Activated B cell treated with CpG ODN at 0.5 μM for 24 hours (primary cell): Measurements from ENCODE around the gene TIGD1. TPM values are rescaled to one million over a fixed set of nuclear protein-coding genes. Genes with fewer than 3 reads are reported as not detected.
"Not testable (repeated sequence)": the region's sequence is repeated elsewhere in the genome, so short reads cannot be mapped to it uniquely, and the experiment has no call there.

Experiments used
- ATAC-seq: fragments of 200-7000 bp; cut with Tn5 transposase; one replicate; pipeline ENCODE4 v1.10.0; 2021; ENCODE audit warnings: low read depth, mild to moderate bottlenecking, moderate library complexity
- CTCF ChIA-PET: fragments of 350-600 bp; sonication (Branson Sonifier 250); formaldehyde crosslinking; loops from one replicate; lab custom pipeline; 2021; ENCODE audit warnings: antibody characterized with exemption; lab: Charles Lee
- POLR2A ChIA-PET: fragments of 350-600 bp; sonication (Branson Sonifier 250); formaldehyde crosslinking; loops from one replicate; lab custom pipeline; 2021; ENCODE audit warnings: antibody characterized with exemption; lab: Charles Lee
- DNase-seq: peaks from one replicate; pipeline ENCODE4 v3.0.0; 2022
- H3K27ac Mint-ChIP-seq: one replicate; pipeline ENCODE4 v1.8.0; 2020; ENCODE audit warnings: mixed read lengths
- H3K27me3 Mint-ChIP-seq: one replicate; pipeline ENCODE4 v1.8.0; 2021; ENCODE audit warnings: mixed read lengths
- H3K36me3 Mint-ChIP-seq: one replicate; pipeline ENCODE4 v1.8.0; 2021; ENCODE audit warnings: low read depth, mixed read lengths
- H3K4me1 Mint-ChIP-seq: one replicate; pipeline ENCODE4 v1.8.0; 2021; ENCODE audit warnings: mixed read lengths
- H3K4me3 Mint-ChIP-seq: one replicate; pipeline ENCODE4 v1.8.0; 2020; ENCODE audit warnings: mild to moderate bottlenecking, mixed read lengths
- H3K9me3 Mint-ChIP-seq: one replicate; pipeline ENCODE4 v1.8.0; 2020; ENCODE audit warnings: mixed read lengths
- intact Hi-C: fragments of 100-400 bp; cut with micrococcal nuclease; formaldehyde crosslinking; loops from one replicate; pipeline ENCODE4 v1.15.1; 2024
- total RNA-seq: library from RNA; stranded (reverse); gene quantifications from 2 replicates; pipeline ENCODE4 v1.2.3, GENCODE V29; 2022
- TF ChIP-seq, protein P1 (sequence below): fragments of 200-600 bp; IDR thresholded peaks from one replicate; pipeline ENCODE4 v1.8.0; 2022; ENCODE audit warnings: antibody characterized with exemption, mild to moderate bottlenecking

Gene TIGD1
- total RNA-seq, 1 donor from 2014 or later: 8.8 TPM

DNA sequence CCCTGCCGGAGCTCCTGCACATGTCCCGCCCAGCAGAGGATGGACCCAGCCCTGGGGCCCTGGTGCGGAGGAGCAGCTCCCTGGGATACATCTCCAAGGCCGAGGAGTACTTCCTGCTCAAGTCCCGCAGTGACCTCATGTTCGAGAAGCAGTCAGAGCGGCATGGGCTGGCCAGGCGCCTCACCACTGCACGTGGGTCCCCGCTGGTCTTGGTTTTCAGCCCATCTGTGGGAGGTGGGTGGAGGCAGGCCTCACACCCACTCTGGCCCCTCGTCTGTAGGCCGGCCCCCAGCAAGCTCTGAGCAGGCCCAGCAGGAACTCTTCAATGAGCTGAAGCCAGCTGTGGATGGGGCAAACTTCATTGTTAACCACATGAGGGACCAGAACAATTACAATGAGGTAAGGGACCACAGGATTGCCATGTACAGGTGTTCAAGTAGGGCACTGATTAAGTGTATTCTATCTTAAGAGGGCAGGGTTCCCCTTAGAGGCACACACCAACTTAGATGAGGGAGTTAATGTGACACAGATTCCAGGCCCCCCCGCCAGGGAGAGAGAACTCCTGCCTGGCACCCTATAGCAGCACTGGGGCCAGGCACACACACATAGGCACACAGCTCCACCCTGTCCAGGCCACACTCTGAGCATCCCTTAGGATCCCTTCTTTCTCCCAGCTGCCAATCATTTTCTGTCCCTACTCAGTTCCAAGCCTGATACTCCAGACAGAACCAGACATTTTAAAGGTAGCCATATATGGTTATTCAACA is 16.2 kb downstream of the TIGD1 start:
- DNase-seq (no peak), ATAC-seq (no peak)
- ChIA-PET CTCF (no interaction called here), POLR2A (no interaction called here)
- Mint-ChIP-seq H3K9me3 (peaks cover 4% of the 10 kb centered on the region), H3K4me3 (no peak overlapping the region), H3K36me3 (no peaks in the 10 kb centered on the region), H3K27me3 (peaks cover 7% of the 10 kb centered on the region), H3K27ac (no peak overlapping the region), H3K4me1 (peaks cover 8% of the 10 kb centered on the region)
- intact Hi-C loops: no loop called here
- TF ChIP-seq, protein P1, sequence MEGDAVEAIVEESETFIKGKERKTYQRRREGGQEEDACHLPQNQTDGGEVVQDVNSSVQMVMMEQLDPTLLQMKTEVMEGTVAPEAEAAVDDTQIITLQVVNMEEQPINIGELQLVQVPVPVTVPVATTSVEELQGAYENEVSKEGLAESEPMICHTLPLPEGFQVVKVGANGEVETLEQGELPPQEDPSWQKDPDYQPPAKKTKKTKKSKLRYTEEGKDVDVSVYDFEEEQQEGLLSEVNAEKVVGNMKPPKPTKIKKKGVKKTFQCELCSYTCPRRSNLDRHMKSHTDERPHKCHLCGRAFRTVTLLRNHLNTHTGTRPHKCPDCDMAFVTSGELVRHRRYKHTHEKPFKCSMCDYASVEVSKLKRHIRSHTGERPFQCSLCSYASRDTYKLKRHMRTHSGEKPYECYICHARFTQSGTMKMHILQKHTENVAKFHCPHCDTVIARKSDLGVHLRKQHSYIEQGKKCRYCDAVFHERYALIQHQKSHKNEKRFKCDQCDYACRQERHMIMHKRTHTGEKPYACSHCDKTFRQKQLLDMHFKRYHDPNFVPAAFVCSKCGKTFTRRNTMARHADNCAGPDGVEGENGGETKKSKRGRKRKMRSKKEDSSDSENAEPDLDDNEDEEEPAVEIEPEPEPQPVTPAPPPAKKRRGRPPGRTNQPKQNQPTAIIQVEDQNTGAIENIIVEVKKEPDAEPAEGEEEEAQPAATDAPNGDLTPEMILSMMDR: no peak

DNA sequence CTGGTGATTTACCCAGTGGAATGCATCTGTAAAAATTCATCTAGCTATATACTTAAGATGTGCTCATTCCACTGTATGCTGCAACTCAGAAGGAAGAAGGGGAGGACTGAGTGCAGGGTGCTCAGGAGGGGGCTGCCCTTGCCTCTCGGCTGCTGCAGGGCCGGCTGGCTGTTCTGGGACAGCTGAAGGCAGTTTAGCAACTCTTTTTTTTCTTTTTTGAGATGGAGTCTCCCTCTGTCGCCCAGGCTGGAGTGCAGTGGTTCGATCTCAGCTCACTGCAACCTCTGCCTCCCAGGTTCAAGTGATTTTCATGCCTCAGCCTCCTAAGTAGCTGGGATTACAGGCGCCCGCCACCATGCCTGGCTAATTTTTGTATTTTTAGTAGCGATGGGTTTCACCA is 17.5 kb downstream of the TIGD1 start:
- H3K36me3 Mint-ChIP-seq, H3K4me3 Mint-ChIP-seq, DNase-seq, CTCF ChIA-PET, intact Hi-C loops, POLR2A ChIA-PET, H3K4me1 Mint-ChIP-seq, H3K9me3 Mint-ChIP-seq, H3K27ac Mint-ChIP-seq, ATAC-seq: not testable (repeated sequence)
- H3K27me3 Mint-ChIP-seq: peaks cover 10% of the 10 kb centered on the region

DNA sequence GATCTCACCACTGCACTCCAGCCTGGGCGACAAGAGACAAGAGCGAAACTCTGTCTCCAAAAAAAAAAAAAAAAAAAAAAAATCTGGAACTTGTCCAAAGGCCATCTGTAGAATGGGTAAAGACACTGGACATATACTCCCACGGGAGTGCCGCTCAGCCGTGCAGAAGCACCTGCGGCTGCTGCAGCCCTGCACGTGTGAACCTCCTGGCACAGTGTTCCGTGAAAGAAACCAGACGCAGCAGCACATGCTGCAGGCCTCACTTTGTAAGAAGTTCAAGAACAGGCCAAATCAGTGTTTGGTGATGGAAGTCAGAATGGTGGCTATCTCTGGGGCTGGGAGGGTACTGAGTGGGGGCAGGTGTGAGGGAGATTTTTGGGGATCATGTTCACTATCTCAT is 17.9 kb downstream of the TIGD1 start:
- peaks cover 12% of the 10 kb centered on the region for H3K27me3 Mint-ChIP-seq
- ChIA-PET CTCF (no interaction called here), POLR2A (interaction anchor here (0.7 kb wide), 1 partner anchor 14 kb away, joined by 10 read pairs; no protein-coding TSS in a partner anchor)
- no peaks in the 10 kb centered on the region for H3K36me3 Mint-ChIP-seq
- peaks cover 4% of the 10 kb centered on the region for H3K9me3 Mint-ChIP-seq
- H3K4me3 Mint-ChIP-seq: no peak overlapping the region
- H3K27ac Mint-ChIP-seq: no peak overlapping the region
- H3K4me1 Mint-ChIP-seq: no peaks in the 10 kb centered on the region
- intact Hi-C loops: no loop called here
- DNase-seq (no peak), ATAC-seq (no peak)
- TF ChIP-seq, protein P1: no peak

DNA sequence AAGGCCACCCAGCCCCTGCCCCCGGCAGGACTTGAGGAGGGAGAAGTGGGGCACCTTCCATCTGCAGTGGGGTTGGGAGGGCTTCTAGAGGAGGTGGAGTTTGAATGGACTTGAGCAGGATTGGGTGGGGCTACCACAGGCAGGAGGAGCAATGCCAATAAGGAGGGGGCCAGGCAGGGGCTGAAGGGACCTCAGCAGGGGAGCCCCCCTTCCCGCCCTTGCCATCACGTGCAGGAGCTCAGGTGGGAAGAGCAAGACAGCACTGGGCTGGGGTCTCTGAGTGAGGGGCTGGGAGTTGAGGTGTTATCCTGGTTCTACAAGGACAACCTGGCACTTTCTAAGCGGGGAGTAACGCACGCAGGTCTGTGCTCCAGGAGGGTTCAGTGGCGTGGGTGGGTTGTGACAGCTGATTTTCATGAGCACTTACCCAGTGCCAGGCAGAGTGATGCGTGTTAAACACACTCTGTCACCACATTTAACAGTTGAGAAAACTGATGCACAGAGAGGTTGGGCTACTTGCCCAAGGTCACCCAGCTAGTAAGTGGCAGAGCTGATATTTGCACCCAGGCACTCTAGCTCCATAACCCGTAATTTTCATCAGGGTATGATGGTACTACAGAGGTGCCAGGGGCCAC is 19.6 kb downstream of the TIGD1 start:
- Mint-ChIP-seq H3K36me3 (no peaks in the 10 kb centered on the region), H3K9me3 (no peaks in the 10 kb centered on the region), H3K27me3 (peaks cover 21% of the 10 kb centered on the region), H3K27ac (no peak overlapping the region), H3K4me3 (no peak overlapping the region), H3K4me1 (no peaks in the 10 kb centered on the region)
- DNase-seq (no peak), ATAC-seq (no peak)
- intact Hi-C loops: no loop called here
- ChIA-PET POLR2A (no interaction called here), CTCF (interaction anchor here (1.1 kb wide), 1 partner anchor 10 kb away, joined by 3 read pairs; no protein-coding TSS in a partner anchor)
- TF ChIP-seq, protein P1: no peak

DNA sequence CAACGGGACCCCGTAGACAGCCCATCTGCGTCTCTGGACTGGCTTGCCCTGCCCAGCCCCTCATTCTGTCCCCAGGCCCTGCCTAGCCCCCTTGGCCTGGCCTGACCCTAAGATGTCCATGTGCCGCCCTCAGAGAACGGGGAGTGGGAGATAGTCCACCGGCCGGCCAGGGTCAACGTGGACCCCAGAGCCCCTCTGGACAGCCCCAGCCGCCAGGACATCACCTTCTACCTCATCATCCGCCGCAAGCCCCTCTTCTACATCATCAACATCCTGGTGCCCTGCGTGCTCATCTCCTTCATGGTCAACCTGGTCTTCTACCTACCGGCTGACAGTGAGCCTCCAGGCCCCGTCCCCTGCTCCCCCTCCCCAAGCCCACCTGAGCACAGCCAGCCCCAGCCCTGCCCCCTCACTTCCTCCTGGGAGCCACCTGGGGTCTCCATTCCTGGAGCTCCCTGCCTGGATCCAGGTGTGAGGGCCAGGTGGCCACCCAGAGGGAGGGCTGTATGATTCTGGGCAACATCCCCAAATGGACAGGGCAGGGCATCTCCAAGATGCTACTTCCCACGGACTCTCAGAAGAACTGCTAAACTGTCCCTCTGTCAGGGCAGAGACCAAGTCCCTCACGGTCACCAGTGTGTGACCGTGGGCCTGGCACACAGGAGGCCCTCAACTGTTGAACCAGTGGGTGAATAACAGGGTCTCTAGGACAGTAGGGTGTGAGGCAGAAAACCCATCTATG is 20.4 kb downstream of the TIGD1 start:
- intact Hi-C loops: no loop called here
- Mint-ChIP-seq H3K36me3 (no peaks in the 10 kb centered on the region), H3K4me1 (no peaks in the 10 kb centered on the region), H3K4me3 (no peak overlapping the region), H3K27me3 (peaks cover 21% of the 10 kb centered on the region), H3K27ac (no peak overlapping the region), H3K9me3 (no peaks in the 10 kb centered on the region)
- ChIA-PET CTCF (no interaction called here), POLR2A (no interaction called here)
- ATAC-seq (no peak), DNase-seq (no peak)
- TF ChIP-seq, protein P1: no peak
